Measurements from ENCODE around the gene MT1B. TPM values are rescaled to one million over a fixed set of nuclear protein-coding genes. Genes with fewer than 3 reads are reported as not detected.

The MT1B gene
- total and polyA plus RNA-seq, 2 of the 4 experiments (the other 2 are of a cell fraction): not detected

- no peak overlapping the region for H3K14ac ChIP-seq (replicated peaks; ENCODE audit: low read depth, low read length)
- peaks cover 5% of the 10 kb centered on the region for H3K9me1 ChIP-seq (ENCODE audit: insufficient read depth, low read length)
- H3K27me3 ChIP-seq (ENCODE audit: control insufficient read depth, insufficient read depth, low read length): peaks cover 24% of the 10 kb centered on the region
- no peak overlapping the region for H3K23ac ChIP-seq (ENCODE audit: low read depth, low read length)
- ChIA-PET POLR2A (ENCODE audit: unreplicated experiment) (no interaction called here), CTCF (no interaction called here)
- H2BK15ac ChIP-seq (ENCODE audit: low read depth, low read length): no peak overlapping the region
- DNase-seq (no peak), ATAC-seq (ENCODE audit: low read depth) (no peak)
- H3K18ac ChIP-seq (ENCODE audit: low read depth, low read length): no peak overlapping the region
- peaks cover 4% of the 10 kb centered on the region; the same call in 1 of the 2 replicates for H4K20me1 ChIP-seq (ENCODE audit: insufficient read depth, low read length)
- H3K36me3 ChIP-seq (ENCODE audit: control insufficient read depth, insufficient read depth, low read length): no peaks in the 10 kb centered on the region
- H3K56ac ChIP-seq (ENCODE audit: extremely low read depth, insufficient read depth, low read length): no peak overlapping the region
- BruUV-seq (replicated peaks): no TSS peak
- peaks cover 0 to under 1% of the 10 kb centered on the region in 2 experiments; a peak in 1 of 4 replicates for H3K79me1 ChIP-seq (ENCODE audit: low read depth in 1 of 2, low read length in 2 of 2)
- H4K8ac ChIP-seq (ENCODE audit: low read depth in 2 of 2, low read length in 2 of 2): no peak overlapping the region
- no peak overlapping the region for H2BK20ac ChIP-seq (ENCODE audit: low read depth, low read length)
- 100% methylated on average over 1 of the region's 3 CpGs; no CpG with 5 or more reads in 1 of the 2 experiments for WGBS, 2 experiments (ENCODE audit: extremely low coverage in 2 of 2, insufficient read length in 1 of 2)
- H3K27ac ChIP-seq (ENCODE audit: insufficient read depth, low read length): no peak overlapping the region
- dilution Hi-C loops (cut with HindIII; ENCODE audit: low sequenced_read_pairs, unreplicated experiment) (no loop called here), in situ Hi-C loops (cut with MboI; ENCODE audit: low sequenced_read_pairs) (no loop called here), intact Hi-C loops (cut with micrococcal nuclease) (no loop called here)
- no peak overlapping the region for H3K4ac ChIP-seq (ENCODE audit: low read depth, low read length)
- no peak overlapping the region for H3K4me2 ChIP-seq (ENCODE audit: low read depth, low read length)
- no peak overlapping the region for H2BK5ac ChIP-seq (ENCODE audit: low read depth, low read length, poor library complexity, severe bottlenecking)
- H3K4me1 ChIP-seq (ENCODE audit: control insufficient read depth, insufficient read depth, low read length): peaks cover 6% of the 10 kb centered on the region
- TF ChIP-seq NFE2L2 (IDR thresholded peaks at IDR 0.05; ENCODE audit: low read depth, low read length) (no peak), POLR2A (IDR thresholded peaks at IDR 0.05; ENCODE audit: low read depth, low read length) (no peak), RAD21 (IDR thresholded peaks at IDR 0.05; ENCODE audit: low read length) (no peak), MAZ (IDR thresholded peaks at IDR 0.05; ENCODE audit: borderline replicate concordance, low read depth, low read length) (no peak), BHLHE40 (IDR thresholded peaks at IDR 0.05; ENCODE audit: low read depth, low read length) (no peak), FOS (IDR thresholded peaks at IDR 0.05; ENCODE audit: low read depth, low read length) (no peak), MAFK (IDR thresholded peaks at IDR 0.05; ENCODE audit: low read depth, low read length) (no peak), CHD1 (IDR thresholded peaks at IDR 0.05; ENCODE audit: low read depth, low read length) (no peak), USF2 (IDR thresholded peaks at IDR 0.05; ENCODE audit: low read depth, low read length) (no peak), SMC3 (IDR thresholded peaks at IDR 0.05; ENCODE audit: low read depth, low read length) (no peak), RFX5 (IDR thresholded peaks at IDR 0.05; ENCODE audit: low read depth, low read length) (no peak), CEBPB (IDR thresholded peaks at IDR 0.05; ENCODE audit: low read depth, low read length) (no peak)
- peak overlapping the region; percentile 55 for H2AK9ac ChIP-seq (replicated peaks; ENCODE audit: low read depth, low read length, poor library complexity)
- H2BK120ac ChIP-seq (ENCODE audit: low read depth, low read length): no peak overlapping the region
- H3K4me3 ChIP-seq (ENCODE audit: insufficient read depth, low read depth, low read length): no peak overlapping the region
- no peaks in the 10 kb centered on the region for H3K9me3 ChIP-seq (ENCODE audit: control insufficient read depth, insufficient read depth, low read length)
- no peak overlapping the region for H4K5ac ChIP-seq (ENCODE audit: low read depth, low read length)
- H2AFZ ChIP-seq (replicated peaks; ENCODE audit: low read length, poor library complexity): no peak overlapping the region
- H4K91ac ChIP-seq (ENCODE audit: insufficient read depth, low read depth, low read length): no peak overlapping the region
- no peak overlapping the region for H3K9ac ChIP-seq (ENCODE audit: low read depth, low read length)
- no peak overlapping the region for H2AK5ac ChIP-seq (ENCODE audit: low read depth, low read length)
Observed at GRCh38 chr16:56677474-56677873, 25.8 kb downstream of the MT1B start.

Measured in IMR-90 (cell line).